ENCODE measurements around the gene GRIK3.
A peak's percentile ranks its signal among the peaks of the same experiment; 100 is the strongest.
"Not testable (repeated sequence)": the region's sequence is repeated elsewhere in the genome, so short reads cannot be mapped to it uniquely, and the experiment has no call there.

Gene GRIK3

DNA sequence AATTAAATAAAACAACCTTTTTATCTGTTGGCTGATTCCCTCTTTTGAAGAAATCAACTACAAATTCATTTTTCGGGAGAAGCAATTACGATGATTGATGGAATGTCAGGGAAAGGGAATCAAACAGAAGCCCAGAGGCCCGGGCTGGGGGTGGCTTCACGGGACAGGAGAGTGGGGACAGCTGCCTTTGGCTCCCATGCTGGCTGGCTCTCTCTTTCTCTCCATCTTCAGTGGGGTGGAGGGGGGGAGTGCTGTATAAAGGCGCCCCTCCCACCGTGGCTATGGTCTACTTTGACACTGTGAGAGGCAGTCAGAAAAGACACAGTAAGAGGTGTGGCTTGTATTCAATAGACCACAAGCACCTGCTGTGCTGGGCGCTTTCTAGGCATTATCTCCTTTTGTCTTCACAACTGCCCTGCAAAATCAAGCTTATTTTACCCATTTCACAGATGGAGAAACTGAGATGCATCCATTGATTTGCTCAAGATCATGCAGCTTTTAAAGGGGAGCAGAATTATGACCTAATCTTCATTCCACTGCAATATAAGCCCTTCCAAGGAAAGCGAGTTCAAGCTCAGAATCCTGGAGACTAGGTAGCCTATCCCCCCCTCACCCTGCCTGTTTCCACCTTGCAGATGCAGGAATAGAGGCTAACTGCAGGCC, 92.9 kb downstream of the GRIK3 start:
- DNase-seq (ENCODE audit: low spot score): no peak

DNA sequence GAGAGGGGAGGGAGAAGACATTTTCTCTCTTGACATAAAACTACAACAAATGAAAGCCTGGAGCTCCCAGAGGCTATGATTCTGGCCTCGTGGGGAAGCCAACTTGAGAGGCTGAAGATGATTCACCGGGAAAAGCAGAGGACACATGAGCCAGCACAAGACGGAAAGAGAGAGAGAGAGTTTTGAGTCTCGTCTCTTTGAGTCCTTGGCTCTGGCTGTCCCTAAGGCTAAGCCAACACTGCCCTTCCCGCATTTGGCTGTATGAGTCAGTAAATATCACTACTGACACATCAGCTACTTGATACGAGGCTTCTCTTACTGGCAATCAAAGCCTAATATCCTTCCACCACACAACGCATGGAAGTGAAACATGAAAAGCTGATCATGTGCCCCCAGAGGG, 95.5 kb downstream of the GRIK3 start:
- no peak for DNase-seq (ENCODE audit: low spot score)

DNA sequence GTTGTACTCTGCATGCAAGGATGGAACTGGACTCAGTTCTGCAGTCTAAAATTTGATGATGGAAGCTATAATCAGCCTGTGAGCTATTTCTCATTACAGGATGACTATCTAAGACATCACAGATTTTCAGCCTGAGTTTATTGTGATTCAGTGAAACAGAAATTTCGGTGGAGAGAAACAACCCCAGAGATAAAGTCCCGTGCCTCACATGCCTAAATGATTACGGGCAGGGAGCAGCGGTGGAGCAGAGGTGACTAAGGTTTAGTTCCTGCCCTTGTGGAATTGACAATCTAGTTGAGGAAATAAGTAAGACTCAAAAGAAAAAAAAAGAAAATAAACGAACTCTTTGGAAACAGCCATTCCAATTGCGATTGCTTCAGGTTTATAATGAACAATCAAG, 96.9 kb downstream of the GRIK3 start:
- no peak for DNase-seq (ENCODE audit: low spot score)

DNA sequence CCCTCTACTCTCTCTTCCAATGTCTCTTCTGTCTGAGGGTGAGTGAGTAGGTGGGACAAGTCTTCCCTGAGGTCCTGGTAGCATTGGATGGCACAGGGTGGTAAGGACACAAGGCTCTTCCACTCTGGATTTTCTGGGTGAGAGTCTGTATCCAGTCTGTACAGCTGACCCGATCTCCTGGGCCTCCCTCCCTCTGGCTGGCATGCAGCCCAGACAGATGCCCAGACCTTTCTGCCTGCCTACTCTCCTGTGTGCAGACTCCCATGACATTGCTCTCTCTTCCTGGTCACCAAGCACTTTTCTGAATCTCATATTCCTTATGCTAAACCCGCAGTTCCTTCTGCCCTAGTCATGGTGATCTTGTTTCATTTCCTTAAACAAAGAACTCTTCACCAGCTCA, 100.3 kb downstream of the GRIK3 start:
- DNase-seq (ENCODE audit: low spot score): no peak

DNA sequence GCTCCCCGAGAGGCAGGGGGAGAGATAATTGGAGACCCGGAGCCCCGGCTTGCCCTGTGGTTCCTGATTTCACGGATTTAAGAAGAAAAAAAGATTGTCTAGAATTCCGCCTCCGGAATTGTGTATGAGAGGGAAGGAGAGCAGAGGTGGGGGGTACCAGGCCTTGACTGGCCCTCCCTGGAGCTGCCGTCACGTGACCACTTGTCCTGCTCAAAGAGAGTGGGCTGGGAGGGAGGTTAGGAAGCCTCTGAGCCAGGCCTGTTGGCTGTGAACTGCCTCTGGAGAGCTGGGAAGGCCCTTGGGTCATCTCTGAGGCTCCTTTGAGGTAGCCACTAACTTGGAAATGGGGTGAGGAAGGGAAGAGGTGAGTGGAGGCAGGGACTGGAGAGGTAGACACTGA, 106.5 kb downstream of the GRIK3 start:
- no peak for DNase-seq (ENCODE audit: low spot score)

DNA sequence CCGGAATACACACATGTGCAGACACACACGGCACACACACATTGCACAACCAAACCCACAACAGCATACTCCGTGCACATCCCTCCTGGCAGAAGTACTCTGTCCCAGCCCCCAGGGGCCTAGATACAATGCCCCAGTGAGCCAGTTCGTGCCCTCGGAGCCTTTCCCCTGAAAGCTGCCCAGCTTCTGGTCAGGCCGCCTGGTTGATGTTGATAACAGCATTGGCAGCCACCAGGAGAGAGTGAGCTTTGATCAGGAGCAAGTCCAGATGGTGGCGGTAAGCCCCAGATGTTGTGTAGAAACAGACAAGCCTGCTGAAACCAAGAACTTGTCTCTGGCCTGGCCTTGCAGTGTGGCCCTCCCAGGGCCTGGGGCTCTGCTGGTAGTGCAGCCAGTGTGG, 109.1 kb downstream of the GRIK3 start:
- no peak for DNase-seq (ENCODE audit: low spot score)

DNA sequence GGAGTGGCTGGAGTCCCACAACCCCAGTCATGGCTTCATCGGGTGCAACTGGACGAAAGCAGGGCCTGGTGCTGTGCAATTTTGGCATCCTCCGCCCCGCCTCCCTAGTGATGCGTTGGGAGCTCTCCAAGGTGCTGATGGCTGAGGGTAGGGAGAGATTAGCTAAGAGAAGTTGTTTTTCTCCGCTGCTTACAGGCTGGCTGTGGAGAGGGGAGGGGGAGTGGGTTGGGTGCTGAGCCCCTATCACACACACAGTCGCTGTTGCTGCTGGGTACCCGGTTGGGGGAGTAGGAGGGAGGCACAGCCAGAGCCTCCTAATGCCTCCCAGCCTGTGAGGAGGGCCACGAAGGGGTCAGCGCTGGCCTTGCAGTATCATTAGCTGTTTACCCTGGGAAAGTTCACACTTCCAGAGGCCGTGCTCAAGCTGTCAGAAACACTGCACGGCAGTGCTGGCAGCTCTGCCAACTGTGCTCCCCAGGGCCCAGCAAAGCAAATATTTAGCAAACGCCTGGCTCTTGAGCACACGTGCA, 110.0 kb downstream of the GRIK3 start:
- DNase-seq (ENCODE audit: low spot score): peak; percentile 31

DNA sequence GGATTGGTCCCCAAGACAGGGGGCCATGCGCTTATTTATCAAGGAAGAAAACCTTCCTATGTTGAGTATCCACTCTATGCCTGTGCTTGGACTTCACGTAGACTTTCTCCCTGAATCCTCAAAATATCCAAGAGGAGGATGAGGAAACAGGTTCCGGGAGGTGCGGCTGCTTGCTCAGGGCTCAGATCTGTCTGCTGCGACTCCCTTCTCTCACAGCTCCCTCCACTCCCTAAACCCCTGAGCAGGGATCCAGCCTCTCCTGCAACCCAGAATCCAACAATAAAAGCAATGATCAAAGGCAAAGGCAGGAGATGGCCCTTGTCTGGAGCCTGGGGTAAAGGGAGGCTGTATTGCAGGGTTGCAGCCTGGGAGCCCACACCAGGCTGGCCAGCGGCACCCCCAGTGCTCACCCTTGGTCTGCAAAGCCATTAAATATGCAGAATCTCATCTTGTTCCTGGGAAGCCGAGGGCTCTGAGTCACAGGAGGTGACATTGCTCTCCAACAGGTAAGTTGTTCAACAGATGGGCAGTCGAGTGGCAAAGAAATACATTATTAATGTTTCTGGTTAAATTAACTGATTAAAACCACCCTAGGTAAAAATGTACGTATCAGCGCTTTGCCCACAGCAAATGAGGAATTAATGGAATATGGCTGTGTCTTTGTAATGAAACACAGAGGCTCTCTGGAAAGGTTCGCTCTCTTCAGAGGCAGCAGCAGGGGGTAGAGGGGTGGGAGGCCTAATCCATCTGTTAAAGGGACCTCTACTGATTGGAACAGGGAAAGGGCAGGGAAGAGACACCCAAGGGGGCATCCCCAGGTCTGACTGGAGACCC, 111.5 kb downstream of the GRIK3 start:
- no peak for DNase-seq (ENCODE audit: low spot score)

DNA sequence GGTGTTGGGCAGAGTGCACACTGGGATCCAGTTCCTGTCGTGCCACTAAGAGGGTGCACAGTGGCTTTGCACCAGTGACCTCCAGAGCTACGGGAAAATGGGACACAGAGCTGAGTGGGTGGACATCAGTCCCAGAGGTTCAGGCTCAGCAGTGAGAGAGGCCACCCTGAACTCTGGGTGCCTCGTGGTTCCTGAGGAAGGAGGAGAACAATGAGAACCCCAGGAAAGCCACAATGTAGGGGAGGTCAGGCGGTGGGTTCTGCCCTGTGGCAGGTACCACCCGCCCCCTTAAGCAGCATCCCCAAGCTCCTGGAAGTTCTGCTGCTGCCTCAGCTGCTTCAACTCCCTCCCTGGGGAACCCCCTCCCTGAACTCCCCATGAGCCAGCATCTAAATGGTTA, 112.2 kb downstream of the GRIK3 start:
- DNase-seq (ENCODE audit: low spot score): no peak

DNA sequence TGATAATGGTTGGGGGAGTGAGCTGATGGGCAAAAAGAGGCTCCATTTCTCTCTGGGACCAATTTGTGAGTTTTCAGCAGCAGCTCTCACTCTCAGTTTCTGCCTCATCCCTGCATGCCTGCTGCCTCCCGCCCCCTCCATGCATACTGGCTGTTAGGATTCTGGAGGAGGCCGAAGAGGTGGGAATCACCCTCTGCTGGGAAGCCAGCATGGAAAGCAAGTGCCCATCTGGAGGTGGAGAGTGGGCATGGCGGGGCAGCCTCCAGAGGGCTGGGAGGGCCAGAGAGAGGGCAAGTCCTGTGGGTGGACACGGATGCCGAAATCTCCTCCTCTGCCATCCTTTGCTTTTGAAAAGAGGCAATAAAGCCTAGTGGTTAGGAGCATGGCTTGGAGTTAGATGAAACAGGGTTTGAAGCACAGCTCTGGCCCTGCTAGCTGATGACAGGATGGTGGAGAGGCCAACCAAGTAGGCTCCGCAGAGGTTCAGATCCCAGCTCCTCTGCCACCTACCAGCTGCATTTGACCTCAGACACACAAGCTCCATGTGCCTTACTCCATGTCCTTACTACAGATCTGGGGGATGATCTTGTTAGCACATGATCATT, 113.4 kb downstream of the GRIK3 start:
- no peak for DNase-seq (ENCODE audit: low spot score)

DNA sequence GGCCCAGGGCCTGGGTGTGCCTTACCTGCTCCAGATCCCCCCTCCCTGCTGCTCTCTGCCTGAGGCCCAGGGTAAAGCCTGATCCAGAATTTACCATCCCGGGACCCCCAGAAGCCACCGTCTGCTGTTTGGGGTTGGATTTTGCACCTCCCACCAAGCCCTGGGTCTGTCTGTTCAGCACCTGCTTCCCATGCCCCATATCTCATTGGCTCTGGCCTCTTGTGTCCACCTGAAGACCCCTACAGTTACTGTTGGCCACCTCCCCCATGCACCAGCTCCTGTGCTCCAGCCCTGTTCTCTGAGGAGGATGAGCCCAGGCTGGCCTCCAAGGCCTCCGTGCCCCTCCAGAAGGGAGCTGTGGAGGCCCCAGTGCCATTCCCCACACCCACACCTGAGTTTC, 113.9 kb downstream of the GRIK3 start:
- no peak for DNase-seq (ENCODE audit: low spot score)

DNA sequence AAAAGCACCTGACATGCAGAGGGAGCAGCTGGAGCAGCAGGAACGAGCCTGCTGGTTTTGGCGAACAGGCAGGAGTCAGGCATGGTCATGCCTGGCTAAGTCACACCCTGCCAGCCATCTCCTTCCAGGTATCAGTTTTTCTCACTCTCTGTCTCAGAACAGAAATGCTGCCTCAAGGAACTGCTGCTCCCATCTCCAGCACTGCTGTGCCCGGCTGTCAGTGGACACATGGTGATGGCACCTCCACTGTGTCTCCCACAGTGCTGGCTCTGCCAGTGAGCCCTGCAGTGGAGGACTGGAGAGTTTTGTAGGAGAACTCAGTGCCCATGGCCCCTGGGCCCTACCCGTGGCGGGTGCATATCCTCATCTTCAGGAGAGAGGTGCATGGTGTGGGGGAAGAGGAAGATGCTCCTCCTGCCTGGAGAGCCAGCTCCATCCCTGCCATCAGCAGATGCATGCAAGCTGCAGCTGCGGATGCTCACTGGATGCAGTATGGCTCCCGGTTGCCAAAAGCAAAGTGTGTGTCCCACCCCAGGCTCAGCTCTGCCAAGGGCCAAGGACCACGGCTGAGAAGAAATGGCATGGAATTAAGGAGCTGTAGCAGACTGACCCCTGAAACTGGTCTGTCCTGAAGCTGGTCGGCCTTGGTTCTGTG, 114.7 kb downstream of the GRIK3 start:
- no peak for DNase-seq (ENCODE audit: low spot score)

DNA sequence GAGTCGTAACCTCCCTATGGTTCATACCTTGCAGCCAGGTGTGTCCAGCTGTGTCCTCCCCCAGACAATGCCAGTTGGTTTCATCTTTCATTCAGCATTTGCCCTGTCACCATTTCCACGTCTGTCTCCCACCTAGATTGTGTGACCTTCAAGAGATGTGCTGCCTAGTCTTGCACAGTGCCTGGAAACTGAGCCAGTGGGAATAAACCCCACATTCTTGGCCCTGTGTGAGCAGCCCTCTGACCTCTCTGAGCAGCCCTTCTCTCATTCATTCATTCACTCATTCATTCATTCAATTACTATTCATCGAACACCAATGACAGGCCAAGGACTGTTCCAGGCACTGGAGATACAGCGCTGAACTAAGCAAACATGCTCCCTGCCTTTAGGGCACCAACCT, 115.7 kb downstream of the GRIK3 start:
- no peak for DNase-seq (ENCODE audit: low spot score)

DNA sequence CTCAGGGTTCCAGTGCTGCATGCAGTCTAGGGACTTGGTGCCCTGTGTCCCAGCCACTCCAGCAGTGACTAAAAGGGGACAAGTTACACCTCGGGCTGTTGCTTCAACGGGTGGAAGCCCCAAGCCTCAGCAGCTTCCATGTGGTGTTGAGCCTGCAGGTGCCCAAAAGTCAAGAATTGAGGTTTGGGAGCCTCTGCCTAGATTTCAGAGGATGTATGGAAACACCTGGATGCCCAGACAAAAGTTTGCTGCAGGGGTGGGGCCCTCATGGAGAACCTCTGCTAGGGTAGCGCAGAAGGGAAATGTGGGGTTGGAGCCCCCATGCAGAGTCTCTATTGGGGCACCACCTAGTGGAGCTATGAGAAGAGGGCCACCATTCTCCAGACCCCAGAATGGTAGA, 117.8 kb downstream of the GRIK3 start:
- not testable (repeated sequence) for DNase-seq (ENCODE audit: low spot score)

DNA sequence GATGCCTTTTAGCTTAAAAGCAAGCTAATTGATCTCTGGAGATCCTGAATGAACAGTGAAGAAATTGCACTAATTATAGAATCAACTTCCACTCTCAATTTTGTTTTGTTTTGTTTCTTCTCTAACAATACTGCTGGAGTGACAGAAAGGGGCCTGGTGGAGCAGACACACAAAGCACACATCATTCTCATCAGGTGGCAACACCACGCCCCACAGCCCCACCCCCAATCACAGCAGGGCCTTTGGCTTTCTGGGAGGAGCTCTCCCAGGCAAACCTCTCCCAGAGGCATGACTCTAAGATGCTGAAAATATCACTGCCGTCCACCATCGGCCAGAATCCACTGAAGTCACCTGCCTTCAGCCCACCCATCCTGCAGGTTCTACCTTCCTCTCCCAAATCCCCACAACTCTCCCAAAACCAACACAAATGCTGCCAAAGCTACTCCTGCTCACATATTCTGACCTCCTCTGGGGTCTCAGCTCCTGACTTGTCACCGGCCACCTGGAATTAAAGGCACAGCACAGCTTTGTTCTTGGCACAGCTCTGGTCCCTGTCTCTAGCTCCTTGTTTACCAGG, 120.7 kb downstream of the GRIK3 start:
- no peak for DNase-seq (ENCODE audit: low spot score)

DNA sequence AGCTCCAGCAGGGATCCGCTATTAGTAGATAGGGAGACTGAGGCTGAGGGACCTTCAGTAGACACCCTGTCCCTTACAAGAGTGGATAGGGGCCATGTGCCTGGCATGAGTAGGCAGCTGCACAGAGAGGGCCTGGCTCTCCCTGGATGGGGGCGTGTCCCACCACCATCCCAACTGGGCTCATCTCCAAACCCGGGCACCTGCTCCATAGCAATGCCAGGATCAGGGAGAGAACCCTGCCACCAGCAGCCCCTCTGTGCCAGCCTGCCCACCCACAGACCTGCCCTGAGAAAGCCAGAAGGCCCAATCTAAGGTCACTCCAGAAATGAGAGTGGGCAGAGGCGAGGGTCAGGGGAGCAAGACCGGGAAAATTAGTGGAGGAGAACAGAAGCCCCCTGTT, 121.3 kb downstream of the GRIK3 start:
- DNase-seq (ENCODE audit: low spot score): no peak

DNA sequence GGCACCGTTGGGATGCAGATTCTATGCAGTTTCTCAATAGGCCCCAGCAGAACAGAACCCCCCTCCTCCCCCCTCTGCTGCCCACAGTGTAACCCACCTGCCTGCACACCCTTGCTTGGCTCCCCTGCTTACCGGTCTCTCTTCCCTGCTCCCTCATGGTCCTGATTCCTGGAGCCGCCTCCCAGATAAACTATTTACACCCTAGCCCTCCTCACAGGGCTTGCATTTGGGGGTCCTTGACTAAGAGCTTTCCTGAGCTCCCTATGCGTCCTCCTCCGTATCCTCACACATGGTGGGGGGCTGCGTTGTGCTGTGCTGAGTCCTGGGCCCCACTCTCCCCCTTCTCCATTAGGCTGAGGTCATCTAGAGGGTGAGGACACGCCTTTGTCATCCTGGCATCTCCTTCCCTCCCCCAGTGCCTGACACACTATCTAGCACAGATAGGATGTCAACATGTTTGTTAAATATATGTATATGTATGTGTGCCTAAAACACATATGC, 121.9 kb downstream of the GRIK3 start:
- no peak for DNase-seq (ENCODE audit: low spot score)

DNA sequence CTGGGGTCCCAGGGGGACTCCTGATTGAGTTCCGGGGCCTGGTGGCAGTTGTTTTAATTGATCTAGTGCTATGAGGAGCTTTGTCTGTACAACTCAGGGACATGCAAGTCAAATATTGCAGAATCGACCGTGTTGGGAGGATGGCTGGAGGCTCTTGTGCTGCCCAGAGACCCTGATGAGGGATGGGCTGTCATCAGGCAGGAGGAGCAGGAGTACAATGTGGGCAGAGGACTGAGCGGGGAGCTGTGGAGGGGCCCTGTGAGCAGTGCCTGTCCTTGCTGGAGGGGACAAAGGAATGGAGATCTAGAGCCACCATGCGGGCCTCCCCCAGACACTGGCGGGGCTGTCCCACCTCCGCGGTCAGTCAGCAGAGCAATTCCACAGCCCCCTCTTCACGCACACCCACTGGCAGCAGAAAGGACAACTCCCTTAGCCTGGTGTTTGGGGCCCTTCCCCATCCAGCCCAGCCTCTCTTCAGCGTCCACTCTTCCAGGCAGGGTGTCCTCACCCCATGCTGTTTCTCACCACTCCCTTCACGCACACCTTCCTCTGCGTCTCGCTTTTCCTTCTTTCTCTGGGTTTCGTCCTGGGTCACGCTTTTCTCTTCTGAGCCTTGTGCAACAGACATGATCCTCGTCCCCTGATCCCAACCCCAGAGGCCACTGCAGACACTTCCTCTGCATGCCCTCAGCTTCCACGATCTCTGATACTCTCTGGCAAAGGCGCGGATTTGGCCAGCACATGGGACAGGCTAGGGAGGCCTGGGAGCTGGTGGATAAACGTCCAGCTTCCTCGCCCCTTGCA, 122.6 kb downstream of the GRIK3 start:
- no peak for DNase-seq (ENCODE audit: low spot score)

DNA sequence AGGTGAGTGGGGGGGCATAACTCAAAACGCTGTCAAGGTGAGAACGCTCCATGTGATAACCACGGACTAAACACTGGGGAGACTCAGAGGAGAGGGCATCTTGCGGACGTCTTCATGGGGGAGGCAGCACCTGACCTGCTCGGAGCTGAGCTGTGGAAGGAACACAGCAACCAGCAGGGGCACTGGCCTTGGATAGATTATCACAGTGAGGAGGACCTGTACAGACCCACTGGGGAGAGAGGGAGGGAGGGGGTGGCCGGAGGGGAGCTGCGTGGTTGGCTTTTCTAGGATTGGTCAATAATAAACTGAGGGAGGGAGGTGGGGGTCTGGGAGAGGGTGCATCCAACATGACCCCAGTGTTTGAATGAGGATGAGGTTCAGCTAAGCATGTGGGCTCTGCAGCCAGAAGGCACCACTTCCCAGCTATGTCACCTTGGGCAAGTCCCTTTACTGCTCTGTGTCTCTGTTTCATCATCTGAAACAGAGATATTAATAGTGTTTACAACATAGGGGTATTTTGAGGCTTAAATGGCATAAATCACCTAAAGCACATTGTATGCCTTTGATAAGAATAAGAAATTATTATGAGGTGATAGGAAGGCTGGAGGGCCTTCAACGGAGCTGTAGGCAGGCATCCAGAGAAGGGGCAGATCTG, 123.3 kb downstream of the GRIK3 start:
- no peak for DNase-seq (ENCODE audit: low spot score)

DNA sequence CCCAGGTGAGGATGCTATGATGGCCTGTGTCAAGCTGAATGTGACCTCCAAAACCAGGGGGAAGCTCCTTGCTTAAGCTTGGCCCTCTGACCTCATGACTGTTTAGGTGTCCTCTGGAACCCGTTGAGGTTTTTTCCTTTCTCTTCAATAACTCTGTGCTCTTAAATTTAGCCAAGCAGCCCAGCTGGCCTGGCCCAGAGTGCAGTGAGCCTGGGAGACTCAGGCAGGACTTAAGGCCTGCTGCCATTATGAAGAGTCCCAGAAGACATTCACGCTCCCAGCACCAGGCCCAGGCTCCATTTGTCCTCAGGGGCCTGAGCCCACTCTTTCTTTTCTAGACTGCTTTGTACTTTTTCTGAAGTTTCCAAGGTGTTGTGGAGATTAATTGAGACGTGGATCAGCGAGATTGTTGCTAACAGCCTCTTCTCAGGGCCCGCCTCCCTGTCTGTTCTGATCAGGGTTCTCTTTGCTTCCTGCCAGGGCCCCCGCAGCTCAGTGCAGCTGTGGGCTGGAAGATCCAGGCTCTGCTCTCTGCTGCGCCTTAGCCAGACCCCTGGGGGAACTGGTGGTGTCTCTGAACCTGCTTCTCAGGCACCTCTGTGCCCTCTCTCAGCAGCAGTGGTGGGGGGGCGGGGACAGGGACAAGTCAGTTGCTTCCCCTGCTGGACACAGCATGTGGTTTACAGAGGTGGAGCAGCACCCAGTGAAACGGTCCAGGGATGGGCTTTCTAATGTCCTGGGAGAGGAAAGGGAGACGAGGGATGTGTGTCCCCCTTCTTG, 124.2 kb downstream of the GRIK3 start:
- no peak for DNase-seq (ENCODE audit: low spot score)
